HG02943 (cell line): ENCODE data around the gene C1orf56.

Experiments
- ATAC-seq: cut with Tn5 transposase; IDR thresholded peaks from one replicate; pipeline ENCODE4 v1.9.1; 2021; ENCODE audit warnings: mild to moderate bottlenecking, low read depth, moderate library complexity; ENCODE audit not compliant: unreplicated experiment

Gene C1orf56

GRCh38 chr1:151047591-151047924 is at the start of gene C1orf56:
Gene C1orf56 (plus strand): TSS chr1:151047751. CDS start chr1:151047848, 97 bp downstream.
- ATAC-seq: no peak

DNA sequence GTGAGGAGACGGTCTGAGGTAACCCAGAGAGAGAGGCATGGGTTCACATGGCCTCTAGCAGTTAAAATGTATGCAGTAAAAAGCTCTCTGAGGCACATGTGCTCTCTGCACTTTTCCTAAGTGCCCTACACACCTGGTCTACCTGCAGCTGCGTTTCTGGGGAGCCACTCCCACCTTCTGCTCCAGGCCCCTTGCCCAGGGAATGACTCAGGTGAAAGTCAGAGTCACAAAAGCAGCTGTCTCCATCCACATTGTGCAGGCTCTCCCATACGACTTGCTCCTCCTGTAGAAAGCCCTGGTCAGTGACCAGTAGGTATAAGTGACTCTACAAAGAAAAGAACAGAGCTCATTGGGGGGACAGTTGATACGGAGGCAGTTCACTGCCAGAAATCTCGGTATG is 49.6 kb upstream of the C1orf56 start:
- no peak for ATAC-seq

DNA sequence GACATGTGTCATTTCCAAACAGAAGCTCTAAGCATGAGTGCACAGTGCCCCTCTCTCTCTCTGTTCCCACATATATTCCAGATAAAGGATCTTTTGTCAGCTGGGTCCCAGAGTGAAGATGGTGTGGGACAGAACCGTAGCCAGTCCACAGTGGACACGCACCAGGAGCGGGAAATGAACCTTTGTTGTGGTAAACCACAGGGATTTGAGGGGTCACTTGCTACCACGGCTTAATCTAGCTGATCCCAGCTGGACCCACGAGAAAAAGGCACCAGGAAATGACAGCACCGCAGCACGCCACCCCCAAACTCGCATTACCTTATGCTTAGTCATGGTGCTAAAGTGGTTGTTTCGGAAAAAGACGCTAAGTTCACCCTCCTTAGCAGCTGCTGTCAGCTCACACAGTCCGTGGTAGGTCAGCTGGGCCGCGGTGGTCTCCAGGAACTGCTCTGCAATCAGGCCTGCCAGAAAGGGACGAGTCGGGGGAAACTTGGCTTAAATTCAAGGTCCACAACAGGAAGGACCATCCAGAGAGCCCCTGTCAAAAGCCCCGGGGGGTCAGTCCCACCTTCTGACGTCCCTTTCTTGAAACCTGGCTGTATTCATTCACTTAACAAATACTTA is 48.4 kb upstream of the C1orf56 start:
- ATAC-seq: no peak

DNA sequence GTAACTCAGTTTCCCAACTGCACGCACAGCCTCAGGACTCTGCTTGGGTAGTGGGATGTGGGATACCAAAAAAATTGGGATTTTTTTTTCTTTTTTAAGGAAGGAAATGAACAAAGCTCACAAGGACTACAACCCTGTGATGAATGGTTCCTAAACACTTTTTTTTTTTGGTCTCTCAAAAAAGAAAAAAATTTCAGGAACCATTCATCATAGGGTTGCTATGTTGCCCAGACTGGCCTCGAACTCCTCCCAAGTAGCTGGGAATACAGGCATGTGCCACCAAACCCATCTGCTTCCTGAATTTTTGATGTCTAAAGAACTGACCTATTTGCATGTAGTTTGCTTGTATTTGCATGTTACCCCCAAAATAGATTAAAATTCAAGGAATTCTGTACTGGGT is 47.6 kb upstream of the C1orf56 start:
- ATAC-seq: no peak

DNA sequence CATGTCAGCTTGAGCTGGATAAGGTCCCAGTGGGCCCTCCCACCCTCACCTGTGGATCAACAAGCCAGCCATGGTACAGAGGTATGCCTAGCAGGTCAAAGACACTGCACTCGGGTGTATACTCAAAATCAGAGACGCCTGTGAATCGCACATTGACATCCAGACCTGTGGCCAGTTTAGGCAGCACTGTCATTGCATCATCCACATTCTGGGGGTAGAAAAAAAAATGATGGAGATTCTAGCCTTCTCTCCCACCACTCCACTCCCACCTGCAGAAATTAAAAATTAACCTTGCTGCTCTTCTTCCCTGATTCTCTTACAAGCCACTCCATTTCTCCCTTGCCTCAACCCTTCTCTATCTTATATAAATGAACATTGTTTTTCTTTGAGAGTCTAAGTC is 47.1 kb upstream of the C1orf56 start:
- ATAC-seq: no peak

DNA sequence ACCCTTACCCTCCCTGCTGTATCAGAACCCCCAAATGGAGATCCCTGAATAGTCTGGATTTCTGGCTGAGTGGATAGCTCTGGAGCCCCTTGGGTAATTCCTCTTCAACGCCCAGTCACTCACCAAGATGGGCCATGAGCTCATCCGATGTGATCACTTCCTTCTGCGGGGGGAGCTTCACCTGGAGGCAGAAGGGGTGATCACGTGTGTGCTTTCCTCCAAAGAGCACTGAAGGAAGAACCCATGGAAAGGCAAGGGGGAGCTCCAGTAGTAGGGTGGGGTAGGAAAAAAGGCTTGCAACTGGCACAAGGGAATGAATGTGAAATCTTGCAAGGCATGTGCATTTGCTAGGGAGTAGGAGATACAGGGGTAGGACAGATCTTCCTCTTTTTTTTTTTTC is 45.9 kb upstream of the C1orf56 start:
- ATAC-seq: no peak

DNA sequence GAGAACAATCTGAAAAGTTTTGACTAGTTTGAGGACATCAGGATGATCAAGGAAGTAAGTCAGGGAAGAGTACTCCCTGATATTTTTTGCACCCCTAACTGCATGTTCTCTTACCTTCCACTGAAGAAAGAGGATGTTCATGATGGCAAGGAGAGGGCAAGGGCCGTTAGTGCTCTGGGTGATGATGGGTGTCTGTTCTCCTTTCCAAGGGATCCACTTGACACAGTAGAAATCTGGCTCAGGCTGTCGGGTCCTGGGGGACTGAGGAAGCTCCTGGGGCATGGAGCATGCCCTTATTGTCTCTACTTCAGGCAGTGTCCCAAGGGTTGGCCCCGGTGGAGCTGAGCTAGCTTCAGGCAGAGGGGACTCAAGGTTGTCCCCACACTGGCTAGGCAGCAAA is 45.5 kb upstream of the C1orf56 start:
- no peak for ATAC-seq

DNA sequence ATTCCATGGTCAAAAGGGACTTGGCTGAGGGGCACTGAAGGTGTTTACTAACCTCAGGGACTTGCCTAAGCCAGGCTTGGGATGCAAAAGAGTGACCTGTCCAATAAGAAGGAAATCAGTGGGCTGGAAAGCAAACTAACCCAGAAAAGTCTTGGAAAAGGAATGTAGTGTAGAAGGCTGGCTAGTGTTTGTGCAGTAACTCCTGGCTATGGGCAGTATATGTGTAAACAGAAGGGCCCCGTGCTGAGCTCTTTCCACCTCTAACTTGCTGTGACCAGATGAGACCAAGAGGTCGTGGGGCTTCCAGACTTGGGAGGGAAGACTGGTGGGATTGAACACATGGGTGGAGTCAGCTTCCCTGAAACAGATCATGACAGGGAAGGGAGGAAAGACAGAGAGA is 44.9 kb upstream of the C1orf56 start:
- ATAC-seq: no peak

GRCh38 chr1:151003180-151003579 is 44.4 kb upstream of the C1orf56 start:
- no peak for ATAC-seq

GRCh38 chr1:151005729-151006319 is 41.7 kb upstream of the C1orf56 start:
- ATAC-seq: no peak

DNA sequence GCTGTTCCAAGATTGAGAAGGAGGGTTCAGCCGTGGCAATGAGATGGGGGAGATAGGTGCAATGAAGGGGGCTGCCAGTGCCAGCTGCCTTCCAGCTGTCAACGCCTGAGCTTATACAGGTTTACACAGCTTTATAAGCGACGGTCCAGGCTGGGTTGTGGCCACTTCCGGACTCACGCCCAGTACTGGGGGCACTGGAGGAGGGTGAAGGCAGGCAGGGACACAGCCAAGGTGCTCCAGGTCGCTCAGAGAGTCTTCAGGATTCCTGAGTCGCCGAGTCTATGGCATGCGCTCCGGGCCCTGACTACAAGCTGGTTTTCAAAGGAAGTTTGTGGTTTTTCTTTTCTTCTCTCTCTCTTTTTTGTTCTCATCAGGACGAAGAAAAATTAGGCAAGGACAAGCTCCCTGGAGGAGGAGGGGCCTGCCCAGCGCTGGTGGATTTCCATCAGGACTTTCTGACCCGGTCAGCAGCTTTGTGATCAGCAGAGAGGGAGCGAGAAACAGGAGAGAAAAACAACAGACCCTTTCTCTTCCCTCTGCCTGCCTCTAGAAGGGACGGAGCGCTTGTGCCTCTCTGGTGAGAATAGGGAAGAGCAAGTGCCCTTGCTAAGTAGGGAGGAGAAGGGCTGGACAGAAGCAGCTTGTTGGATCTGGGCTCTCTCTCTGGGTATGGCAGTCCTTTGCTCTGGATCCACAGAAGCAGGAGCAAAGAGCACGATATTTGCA is 41.1 kb upstream of the C1orf56 start, which contains the start of gene MINDY1:
Gene MINDY1, minus strand, starts transcription at position 576 of the 726 bp plus-strand sequence. CDS start 4,285 bp downstream, outside the sequence.
- ATAC-seq: no peak

DNA sequence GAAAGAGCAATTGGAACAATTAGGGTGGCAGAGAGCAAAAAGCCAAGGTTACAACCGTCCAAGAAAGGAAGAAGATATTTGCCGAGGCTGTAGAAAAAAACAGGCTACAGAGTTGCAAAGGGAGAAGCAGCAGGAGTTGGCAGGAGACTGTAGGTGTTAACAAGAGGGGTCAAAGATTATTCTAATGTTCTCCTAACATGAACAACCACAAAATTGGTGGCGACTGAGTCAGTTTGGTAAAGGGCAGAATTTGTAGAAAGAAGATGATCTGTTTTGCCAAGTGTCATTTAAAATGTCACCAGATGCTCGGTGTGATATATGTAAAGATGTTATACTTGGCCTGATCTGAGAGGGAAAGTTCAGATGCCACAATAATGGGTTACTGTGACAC is 39.7 kb upstream of the C1orf56 start:
- no peak for ATAC-seq

- no peak for ATAC-seq
Measured at GRCh38 chr1:151008244-151009205, 39.0 kb upstream of the C1orf56 start, which contains the start of gene PRUNE1. Gene PRUNE1 (plus strand): TSS chr1:151008449. CDS start chr1:151008633, 184 bp downstream.

DNA sequence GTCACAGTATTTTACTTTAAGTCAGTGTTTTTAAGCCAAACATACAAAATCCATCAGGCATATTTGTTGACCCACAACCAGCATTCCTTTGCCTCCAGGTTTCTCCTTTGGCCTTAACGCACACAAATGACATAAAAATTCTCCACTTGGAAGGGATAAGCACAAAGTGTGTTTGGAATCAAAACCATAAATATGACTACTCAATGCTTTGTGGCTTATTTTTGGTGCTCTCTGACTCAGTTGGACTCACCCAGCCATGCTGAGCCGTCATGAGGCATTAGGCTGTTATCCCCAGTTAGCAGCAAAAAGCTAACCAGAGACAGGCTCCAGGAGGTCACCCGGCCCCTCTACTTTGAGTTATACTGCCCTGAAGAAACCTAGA is 38.4 kb upstream of the C1orf56 start:
- ATAC-seq: no peak

DNA sequence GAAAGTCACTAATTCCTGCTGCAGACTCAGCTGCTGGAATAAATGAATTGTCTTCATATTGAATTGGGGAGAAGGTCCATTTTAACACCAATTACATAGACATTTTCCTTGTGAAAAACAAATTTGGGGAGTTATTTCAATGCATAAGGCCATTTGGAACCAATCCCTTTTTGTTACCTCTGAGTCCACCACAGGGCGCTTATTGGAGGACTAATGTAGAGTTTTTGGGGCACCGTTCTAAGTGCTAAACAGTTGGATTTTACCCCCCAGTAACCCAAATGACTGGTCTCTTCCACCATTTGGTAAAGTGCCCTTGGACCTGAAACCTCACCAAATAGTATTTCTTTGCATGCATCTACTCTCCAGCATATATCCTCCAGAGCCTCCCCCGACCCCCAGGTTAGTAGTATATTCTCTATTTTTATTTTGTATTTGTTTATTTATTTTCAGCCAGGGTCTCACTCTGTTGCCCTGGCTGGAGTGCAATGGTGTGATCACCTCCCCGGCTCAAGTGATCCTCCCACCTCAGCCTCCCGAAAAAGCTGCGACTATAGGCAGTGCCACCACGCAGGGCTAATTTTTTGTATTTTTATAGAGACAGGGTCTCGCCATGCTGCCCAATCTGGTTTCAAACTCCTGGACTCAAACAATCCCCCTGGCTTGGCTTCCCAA is 37.7 kb upstream of the C1orf56 start:
- ATAC-seq: no peak

DNA sequence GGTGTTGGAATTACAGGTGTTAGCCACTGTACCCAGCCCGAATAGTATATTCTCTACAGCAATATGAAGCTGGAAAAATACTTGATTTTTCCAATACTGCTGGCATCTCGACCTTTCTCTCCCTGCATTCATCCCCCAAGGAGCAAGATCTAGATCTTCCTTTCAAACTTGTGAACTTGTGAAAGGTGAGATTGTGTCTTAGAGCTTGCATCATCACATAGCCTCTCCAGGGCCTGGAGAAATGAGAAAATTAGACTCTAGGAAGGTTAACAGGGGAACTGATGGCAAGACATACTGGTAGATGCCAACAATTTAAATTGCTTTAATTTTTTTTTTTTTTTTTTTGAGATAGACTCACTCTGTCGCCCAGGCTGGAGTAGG is 37.2 kb upstream of the C1orf56 start:
- no peak for ATAC-seq

DNA sequence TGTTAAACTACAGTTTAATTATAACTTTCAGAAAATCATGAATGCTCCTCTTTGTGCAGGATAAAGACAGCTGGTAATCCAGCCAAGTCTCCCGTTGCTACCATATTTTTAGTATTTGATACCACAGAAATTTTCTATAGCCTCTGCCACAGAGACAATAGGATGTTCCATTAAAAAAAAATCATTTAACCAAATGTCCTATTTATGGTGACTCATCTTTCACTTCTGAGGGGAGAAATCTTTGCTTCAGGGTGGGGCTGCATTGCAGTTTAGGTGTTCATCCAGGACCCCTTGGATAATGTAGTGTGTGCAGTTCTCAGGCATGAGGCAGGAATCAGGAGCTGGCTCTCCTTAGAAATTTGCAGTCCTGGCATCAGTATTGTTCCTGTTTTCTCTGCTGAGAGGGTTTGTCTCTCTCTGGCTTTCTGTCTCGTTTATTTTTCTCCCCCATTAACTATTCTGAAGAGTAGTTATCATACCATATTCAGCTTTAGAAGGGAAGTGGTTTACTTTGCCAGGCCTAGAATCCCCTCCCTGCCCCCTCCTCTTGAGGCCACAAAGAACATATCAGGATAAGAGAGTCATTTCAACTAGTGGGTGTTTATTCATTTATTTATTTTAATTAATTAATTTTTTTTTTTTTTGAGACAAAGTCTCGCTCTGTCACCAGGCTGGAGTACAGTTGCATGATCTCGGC is 36.2 kb upstream of the C1orf56 start:
- ATAC-seq: no peak

GRCh38 chr1:151012684-151013471 is 34.7 kb upstream of the C1orf56 start:
- ATAC-seq: no peak

GRCh38 chr1:151013518-151013917 is 34.0 kb upstream of the C1orf56 start:
- no peak for ATAC-seq
